ENCODE data around the gene USP22. TPM values are rescaled to one million over a fixed set of nuclear protein-coding genes. Genes with fewer than 3 reads are reported as not detected.

Gene USP22
- total and polyA plus RNA-seq, 2 of the 4 experiments (the other 2 are of a cell fraction) = 161 to 319 TPM

- DNase-seq = no peak
- TF ChIP-seq BHLHE40 (IDR thresholded peaks at IDR 0.05; ENCODE audit: low read depth, low read length) (no peak), MAFK (IDR thresholded peaks at IDR 0.05; ENCODE audit: low read depth, low read length) (no peak), MXI1 (IDR thresholded peaks at IDR 0.05; ENCODE audit: borderline replicate concordance, low read depth, low read length) (no peak), CTCF (conservative IDR thresholded peaks at IDR 0.05; ENCODE audit: low read depth, low read length) (no peak), RAD21 (IDR thresholded peaks at IDR 0.05; ENCODE audit: low read length) (no peak), RCOR1 (IDR thresholded peaks at IDR 0.05; ENCODE audit: insufficient replicate concordance, low read length) (no peak), MAZ (IDR thresholded peaks at IDR 0.05; ENCODE audit: borderline replicate concordance, low read depth, low read length) (no peak), RFX5 (IDR thresholded peaks at IDR 0.05; ENCODE audit: low read depth, low read length) (no peak), NFE2L2 (IDR thresholded peaks at IDR 0.05; ENCODE audit: low read depth, low read length) (no peak), POLR2A (IDR thresholded peaks at IDR 0.05; ENCODE audit: low read depth, low read length) (no peak), CEBPB (IDR thresholded peaks at IDR 0.05; ENCODE audit: low read depth, low read length) (no peak), CHD1 (IDR thresholded peaks at IDR 0.05; ENCODE audit: low read depth, low read length) (no peak), USF2 (IDR thresholded peaks at IDR 0.05; ENCODE audit: low read depth, low read length) (no peak), FOS (IDR thresholded peaks at IDR 0.05; ENCODE audit: low read depth, low read length) (no peak), SMC3 (IDR thresholded peaks at IDR 0.05; ENCODE audit: low read depth, low read length) (no peak)
- TF ChIP-seq, protein P1, sequence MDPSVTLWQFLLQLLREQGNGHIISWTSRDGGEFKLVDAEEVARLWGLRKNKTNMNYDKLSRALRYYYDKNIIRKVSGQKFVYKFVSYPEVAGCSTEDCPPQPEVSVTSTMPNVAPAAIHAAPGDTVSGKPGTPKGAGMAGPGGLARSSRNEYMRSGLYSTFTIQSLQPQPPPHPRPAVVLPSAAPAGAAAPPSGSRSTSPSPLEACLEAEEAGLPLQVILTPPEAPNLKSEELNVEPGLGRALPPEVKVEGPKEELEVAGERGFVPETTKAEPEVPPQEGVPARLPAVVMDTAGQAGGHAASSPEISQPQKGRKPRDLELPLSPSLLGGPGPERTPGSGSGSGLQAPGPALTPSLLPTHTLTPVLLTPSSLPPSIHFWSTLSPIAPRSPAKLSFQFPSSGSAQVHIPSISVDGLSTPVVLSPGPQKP (IDR thresholded peaks at IDR 0.05; ENCODE audit: borderline replicate concordance, low read depth, low read length) = no peak
- no peaks in the 10 kb centered on the region for H4K20me1 ChIP-seq (ENCODE audit: insufficient read depth, low read length)
These were observed 75.9 kb downstream of the USP22 start for GRCh38 chr17:20966870-20967269.

More at GRCh38 chr17:20966870-20967269, 75.9 kb downstream of the USP22 start:
- intact Hi-C loops (cut with micrococcal nuclease) (no loop called here), in situ Hi-C loops (cut with MboI; ENCODE audit: low sequenced_read_pairs) (no loop called here), dilution Hi-C loops (cut with HindIII; ENCODE audit: low sequenced_read_pairs, unreplicated experiment) (no loop called here)
- Histone ChIP-seq H3K4me1 (ENCODE audit: control insufficient read depth, insufficient read depth, low read length) (no peaks in the 10 kb centered on the region), H3K79me1 (ENCODE audit: low read depth in 1 of 2, low read length in 2 of 2) (no peaks in the 10 kb centered on the region), H2BK5ac (ENCODE audit: low read depth, low read length, poor library complexity, severe bottlenecking) (no peak overlapping the region), H4K91ac (ENCODE audit: insufficient read depth, low read depth, low read length) (no peak overlapping the region), H3K9ac (ENCODE audit: low read depth, low read length) (no peak overlapping the region), H3K27me3 (ENCODE audit: control insufficient read depth, insufficient read depth, low read length) (peaks cover 48% of the 10 kb centered on the region), H2BK20ac (ENCODE audit: low read depth, low read length) (no peak overlapping the region), H3K23ac (ENCODE audit: low read depth, low read length) (no peak overlapping the region), H4K5ac (ENCODE audit: low read depth, low read length) (no peak overlapping the region), H2AK9ac (replicated peaks; ENCODE audit: low read depth, low read length, poor library complexity) (no peak overlapping the region), H3K18ac (ENCODE audit: low read depth, low read length) (no peak overlapping the region), H3K9me1 (ENCODE audit: insufficient read depth, low read length) (no peaks in the 10 kb centered on the region), H2BK120ac (ENCODE audit: low read depth, low read length) (no peak overlapping the region), H4K8ac (ENCODE audit: low read depth in 2 of 2, low read length in 2 of 2) (no peak overlapping the region), H3K36me3 (ENCODE audit: control insufficient read depth, insufficient read depth, low read length) (no peaks in the 10 kb centered on the region), H3K9me3 (ENCODE audit: control insufficient read depth, insufficient read depth, low read length) (no peaks in the 10 kb centered on the region), H3K4me3 (ENCODE audit: insufficient read depth, low read depth, low read length) (no peak overlapping the region), H2BK15ac (ENCODE audit: low read depth, low read length) (no peak overlapping the region), H3K4me2 (ENCODE audit: low read depth, low read length) (no peak overlapping the region), H3K4ac (ENCODE audit: low read depth, low read length) (no peak overlapping the region), H3K14ac (replicated peaks; ENCODE audit: low read depth, low read length) (no peak overlapping the region), H3K27ac (ENCODE audit: insufficient read depth, low read length) (no peak overlapping the region), H2AK5ac (ENCODE audit: low read depth, low read length) (no peak overlapping the region), H3K56ac (ENCODE audit: extremely low read depth, insufficient read depth, low read length) (no peak overlapping the region), H2AFZ (replicated peaks; ENCODE audit: low read length, poor library complexity) (no peak overlapping the region)
- no TSS peak for BruUV-seq (replicated peaks)
- CTCF ChIA-PET = no interaction called here
- ATAC-seq (ENCODE audit: low read depth) = no peak
- 0% methylated on average over 2 of the region's 2 CpGs; no CpG with 5 or more reads in 1 of the 2 experiments for WGBS, 2 experiments (ENCODE audit: extremely low coverage in 2 of 2, insufficient read length in 1 of 2)
- POLR2A ChIA-PET (ENCODE audit: unreplicated experiment) = no interaction called here
